Measurements from ENCODE around the gene KDM7A. TPM values are rescaled to one million over a fixed set of nuclear protein-coding genes. Genes with fewer than 3 reads are reported as not detected.

KDM7A gene
- total and polyA plus RNA-seq, 10 of the 15 experiments (the other 5 are each of a cell fraction or from before 2014, with no cell fraction given), result 0.07 to 0.96 (median 0.74) TPM

DNA sequence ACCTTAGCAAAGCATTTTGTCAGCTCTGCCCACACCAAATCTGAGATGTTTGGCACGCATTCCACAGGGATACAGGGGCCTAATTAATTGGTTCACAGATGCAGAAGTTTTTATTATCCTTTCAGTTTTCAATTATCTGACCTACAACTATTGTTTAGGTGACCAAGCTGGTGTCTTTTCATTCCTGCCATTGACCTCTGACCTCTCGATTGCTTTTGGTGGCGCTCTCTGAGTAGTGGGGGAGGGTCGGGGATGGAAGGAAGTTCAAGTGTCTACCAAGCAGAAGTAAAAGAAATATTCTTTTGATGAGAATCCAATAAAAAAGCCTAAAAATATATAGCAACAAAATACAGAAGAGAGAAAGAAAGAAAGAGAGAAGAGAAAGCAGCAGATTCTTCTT, 28.8 kb upstream of the KDM7A start:
- Histone ChIP-seq H4K20me1 (ENCODE audit: control insufficient read depth, insufficient read depth) (no peaks in the 10 kb centered on the region), H3K4me2 (ENCODE audit: control insufficient read depth, insufficient read depth) (no peak overlapping the region), H3K27me3 (replicated peaks in 1 of 2; ENCODE audit: control insufficient read depth in 2 of 2, insufficient read depth in 2 of 2, low read length in 1 of 2) (peaks cover 0 to 8% of the 10 kb centered on the region in 2 experiments), H3K4me3 (no peak overlapping the region), H2AFZ (ENCODE audit: control insufficient read depth, low read depth, low read length) (no peak overlapping the region), H3K9me3 (replicated peaks; ENCODE audit: control insufficient read depth, insufficient read depth, low read length) (peaks cover 3% of the 10 kb centered on the region; the same call in 2 of the 3 replicates), H3K4me1 (ENCODE audit: control insufficient read depth, insufficient read depth, low read length) (peaks cover 16% of the 10 kb centered on the region), H3K9ac (ENCODE audit: control insufficient read depth, insufficient read depth, low read length) (no peak overlapping the region), H3K79me2 (ENCODE audit: control insufficient read depth, insufficient read depth, low read length) (no peaks in the 10 kb centered on the region), H3K36me3 (ENCODE audit: control insufficient read depth in 2 of 2, insufficient read depth in 2 of 2, low read length in 1 of 2) (no peaks in the 10 kb centered on the region), H3K27ac (ENCODE audit: control insufficient read depth, insufficient read depth) (no peak overlapping the region)
- in situ Hi-C loops (cut with MboI), result no loop called here
- POLR2A ChIA-PET, result no interaction called here
- CTCF ChIA-PET, result no interaction called here
- WGBS (ENCODE audit: insufficient coverage, insufficient replicate concordance, low lambda C conversion rate, missing lambda C conversion rate), result 42% methylated on average over 4 of the region's 4 CpGs
- SMC1A ChIA-PET (ENCODE audit: uncharacterized antibody, unreplicated experiment), result no interaction called here
- no peak for ATAC-seq
- RAD21 ChIA-PET (ENCODE audit: unreplicated experiment), result no interaction called here
- intact Hi-C loops (cut with micrococcal nuclease; ENCODE audit: unreplicated experiment), result no loop called here
- no peak for DNase-seq (ENCODE audit: low read depth, low spot score)
- no TSS peak for BruUV-seq (replicated peaks)
- TF ChIP-seq POLR2AphosphoS2 (IDR thresholded peaks at IDR 0.05; ENCODE audit: low read depth, low read length) (no peak), MYB (IDR thresholded peaks at IDR 0.05; ENCODE audit: borderline replicate concordance, low read depth, low read length) (no peak), POU2F2 (IDR thresholded peaks at IDR 0.05; ENCODE audit: borderline replicate concordance, low read depth, low read length) (no peak), CHD1 (IDR thresholded peaks at IDR 0.05; ENCODE audit: low read depth, low read length) (no peak)
- TF ChIP-seq, protein P1, sequence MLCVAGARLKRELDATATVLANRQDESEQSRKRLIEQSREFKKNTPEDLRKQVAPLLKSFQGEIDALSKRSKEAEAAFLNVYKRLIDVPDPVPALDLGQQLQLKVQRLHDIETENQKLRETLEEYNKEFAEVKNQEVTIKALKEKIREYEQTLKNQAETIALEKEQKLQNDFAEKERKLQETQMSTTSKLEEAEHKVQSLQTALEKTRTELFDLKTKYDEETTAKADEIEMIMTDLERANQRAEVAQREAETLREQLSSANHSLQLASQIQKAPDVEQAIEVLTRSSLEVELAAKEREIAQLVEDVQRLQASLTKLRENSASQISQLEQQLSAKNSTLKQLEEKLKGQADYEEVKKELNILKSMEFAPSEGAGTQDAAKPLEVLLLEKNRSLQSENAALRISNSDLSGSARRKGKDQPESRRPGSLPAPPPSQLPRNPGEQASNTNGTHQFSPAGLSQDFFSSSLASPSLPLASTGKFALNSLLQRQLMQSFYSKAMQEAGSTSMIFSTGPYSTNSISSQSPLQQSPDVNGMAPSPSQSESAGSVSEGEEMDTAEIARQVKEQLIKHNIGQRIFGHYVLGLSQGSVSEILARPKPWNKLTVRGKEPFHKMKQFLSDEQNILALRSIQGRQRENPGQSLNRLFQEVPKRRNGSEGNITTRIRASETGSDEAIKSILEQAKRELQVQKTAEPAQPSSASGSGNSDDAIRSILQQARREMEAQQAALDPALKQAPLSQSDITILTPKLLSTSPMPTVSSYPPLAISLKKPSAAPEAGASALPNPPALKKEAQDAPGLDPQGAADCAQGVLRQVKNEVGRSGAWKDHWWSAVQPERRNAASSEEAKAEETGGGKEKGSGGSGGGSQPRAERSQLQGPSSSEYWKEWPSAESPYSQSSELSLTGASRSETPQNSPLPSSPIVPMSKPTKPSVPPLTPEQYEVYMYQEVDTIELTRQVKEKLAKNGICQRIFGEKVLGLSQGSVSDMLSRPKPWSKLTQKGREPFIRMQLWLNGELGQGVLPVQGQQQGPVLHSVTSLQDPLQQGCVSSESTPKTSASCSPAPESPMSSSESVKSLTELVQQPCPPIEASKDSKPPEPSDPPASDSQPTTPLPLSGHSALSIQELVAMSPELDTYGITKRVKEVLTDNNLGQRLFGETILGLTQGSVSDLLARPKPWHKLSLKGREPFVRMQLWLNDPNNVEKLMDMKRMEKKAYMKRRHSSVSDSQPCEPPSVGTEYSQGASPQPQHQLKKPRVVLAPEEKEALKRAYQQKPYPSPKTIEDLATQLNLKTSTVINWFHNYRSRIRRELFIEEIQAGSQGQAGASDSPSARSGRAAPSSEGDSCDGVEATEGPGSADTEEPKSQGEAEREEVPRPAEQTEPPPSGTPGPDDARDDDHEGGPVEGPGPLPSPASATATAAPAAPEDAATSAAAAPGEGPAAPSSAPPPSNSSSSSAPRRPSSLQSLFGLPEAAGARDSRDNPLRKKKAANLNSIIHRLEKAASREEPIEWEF (IDR thresholded peaks at IDR 0.05; ENCODE audit: insufficient replicate concordance, low read depth, low read length), result no peak
- TF ChIP-seq, protein P2, sequence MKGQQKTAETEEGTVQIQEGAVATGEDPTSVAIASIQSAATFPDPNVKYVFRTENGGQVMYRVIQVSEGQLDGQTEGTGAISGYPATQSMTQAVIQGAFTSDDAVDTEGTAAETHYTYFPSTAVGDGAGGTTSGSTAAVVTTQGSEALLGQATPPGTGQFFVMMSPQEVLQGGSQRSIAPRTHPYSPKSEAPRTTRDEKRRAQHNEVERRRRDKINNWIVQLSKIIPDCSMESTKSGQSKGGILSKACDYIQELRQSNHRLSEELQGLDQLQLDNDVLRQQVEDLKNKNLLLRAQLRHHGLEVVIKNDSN (IDR thresholded peaks at IDR 0.05; ENCODE audit: borderline replicate concordance, extremely low read length, insufficient read depth, low read depth, low read length), result no peak
- TF ChIP-seq, protein P3, sequence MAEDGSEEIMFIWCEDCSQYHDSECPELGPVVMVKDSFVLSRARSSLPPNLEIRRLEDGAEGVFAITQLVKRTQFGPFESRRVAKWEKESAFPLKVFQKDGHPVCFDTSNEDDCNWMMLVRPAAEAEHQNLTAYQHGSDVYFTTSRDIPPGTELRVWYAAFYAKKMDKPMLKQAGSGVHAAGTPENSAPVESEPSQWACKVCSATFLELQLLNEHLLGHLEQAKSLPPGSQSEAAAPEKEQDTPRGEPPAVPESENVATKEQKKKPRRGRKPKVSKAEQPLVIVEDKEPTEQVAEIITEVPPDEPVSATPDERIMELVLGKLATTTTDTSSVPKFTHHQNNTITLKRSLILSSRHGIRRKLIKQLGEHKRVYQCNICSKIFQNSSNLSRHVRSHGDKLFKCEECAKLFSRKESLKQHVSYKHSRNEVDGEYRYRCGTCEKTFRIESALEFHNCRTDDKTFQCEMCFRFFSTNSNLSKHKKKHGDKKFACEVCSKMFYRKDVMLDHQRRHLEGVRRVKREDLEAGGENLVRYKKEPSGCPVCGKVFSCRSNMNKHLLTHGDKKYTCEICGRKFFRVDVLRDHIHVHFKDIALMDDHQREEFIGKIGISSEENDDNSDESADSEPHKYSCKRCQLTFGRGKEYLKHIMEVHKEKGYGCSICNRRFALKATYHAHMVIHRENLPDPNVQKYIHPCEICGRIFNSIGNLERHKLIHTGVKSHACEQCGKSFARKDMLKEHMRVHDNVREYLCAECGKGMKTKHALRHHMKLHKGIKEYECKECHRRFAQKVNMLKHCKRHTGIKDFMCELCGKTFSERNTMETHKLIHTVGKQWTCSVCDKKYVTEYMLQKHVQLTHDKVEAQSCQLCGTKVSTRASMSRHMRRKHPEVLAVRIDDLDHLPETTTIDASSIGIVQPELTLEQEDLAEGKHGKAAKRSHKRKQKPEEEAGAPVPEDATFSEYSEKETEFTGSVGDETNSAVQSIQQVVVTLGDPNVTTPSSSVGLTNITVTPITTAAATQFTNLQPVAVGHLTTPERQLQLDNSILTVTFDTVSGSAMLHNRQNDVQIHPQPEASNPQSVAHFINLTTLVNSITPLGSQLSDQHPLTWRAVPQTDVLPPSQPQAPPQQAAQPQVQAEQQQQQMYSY (CRISPR knock-in tag; IDR thresholded peaks at IDR 0.05), result no peak
- FAIRE-seq, result no peak

Measured in GM12878 (cell line).